ENCODE data around the gene POLR3B.

POLR3B gene

DNA sequence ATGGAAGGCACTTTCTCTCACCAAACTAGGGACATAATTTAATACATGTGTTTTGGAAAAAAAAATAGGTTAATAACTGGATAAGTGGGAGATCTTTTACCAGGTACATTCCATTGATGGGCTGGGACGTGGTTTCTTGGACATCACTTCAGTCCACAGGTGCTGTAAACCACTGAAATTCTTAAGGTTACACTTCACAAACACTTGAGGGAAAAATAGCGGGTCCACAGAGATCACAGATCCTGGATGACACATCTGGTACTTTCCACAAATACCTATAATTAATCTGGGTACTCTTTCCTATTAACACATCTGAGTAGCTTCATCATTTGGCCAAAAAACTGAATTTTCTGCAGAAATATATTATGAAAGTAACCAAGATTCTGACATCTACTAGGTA, 85.0 kb downstream of the POLR3B start:
- no peak overlapping the region for H3K27ac ChIP-seq
- TF ChIP-seq, protein P1, sequence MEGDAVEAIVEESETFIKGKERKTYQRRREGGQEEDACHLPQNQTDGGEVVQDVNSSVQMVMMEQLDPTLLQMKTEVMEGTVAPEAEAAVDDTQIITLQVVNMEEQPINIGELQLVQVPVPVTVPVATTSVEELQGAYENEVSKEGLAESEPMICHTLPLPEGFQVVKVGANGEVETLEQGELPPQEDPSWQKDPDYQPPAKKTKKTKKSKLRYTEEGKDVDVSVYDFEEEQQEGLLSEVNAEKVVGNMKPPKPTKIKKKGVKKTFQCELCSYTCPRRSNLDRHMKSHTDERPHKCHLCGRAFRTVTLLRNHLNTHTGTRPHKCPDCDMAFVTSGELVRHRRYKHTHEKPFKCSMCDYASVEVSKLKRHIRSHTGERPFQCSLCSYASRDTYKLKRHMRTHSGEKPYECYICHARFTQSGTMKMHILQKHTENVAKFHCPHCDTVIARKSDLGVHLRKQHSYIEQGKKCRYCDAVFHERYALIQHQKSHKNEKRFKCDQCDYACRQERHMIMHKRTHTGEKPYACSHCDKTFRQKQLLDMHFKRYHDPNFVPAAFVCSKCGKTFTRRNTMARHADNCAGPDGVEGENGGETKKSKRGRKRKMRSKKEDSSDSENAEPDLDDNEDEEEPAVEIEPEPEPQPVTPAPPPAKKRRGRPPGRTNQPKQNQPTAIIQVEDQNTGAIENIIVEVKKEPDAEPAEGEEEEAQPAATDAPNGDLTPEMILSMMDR (conservative IDR thresholded peaks at IDR 0.05) = no peak
- TF ChIP-seq ZFX (IDR thresholded peaks at IDR 0.05) = no peak

DNA sequence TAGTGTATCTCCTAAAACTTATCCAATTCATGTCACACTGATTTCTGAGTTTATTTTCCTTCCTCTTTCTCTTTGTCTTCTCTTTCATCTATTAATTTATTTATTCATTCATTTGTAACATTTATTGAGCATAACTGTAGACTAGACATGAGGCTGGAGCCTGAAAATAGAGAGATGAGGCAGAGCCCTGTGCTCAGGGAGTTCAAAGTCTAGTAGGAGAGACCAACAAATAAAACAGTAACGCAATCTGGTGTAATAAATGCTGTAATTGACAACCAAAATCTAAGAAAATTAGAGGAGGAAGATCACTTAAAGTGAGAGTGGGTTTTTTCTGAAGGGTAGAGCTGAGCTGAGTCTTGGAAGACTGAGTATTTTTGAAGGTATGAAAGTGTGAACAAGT, 87.5 kb downstream of the POLR3B start:
- TF ChIP-seq ZFX (IDR thresholded peaks at IDR 0.05) = no peak
- TF ChIP-seq, protein P1 (conservative IDR thresholded peaks at IDR 0.05) = no peak
- no peak overlapping the region for H3K27ac ChIP-seq

DNA sequence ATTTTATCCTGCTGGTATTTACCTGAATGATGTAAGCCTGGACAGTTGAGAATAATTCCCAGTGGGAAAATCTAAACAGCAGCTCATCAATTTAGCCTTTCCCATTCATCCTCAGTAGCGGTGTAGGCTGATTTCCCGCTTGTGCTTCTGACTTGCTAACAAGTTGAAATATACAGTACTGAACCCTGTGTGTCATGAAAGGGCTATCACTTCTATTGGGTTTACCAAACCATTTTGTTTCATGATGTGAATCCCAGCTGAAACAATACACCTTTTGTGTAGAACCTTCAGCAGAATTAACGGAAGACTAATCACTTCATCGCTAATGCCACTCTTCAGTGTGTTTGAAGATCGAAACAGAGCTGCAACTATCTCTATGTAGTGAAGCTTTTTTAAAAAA, 88.4 kb downstream of the POLR3B start:
- TF ChIP-seq ZFX (IDR thresholded peaks at IDR 0.05) = no peak
- TF ChIP-seq, protein P1 (conservative IDR thresholded peaks at IDR 0.05) = no peak
- no peak overlapping the region for H3K27ac ChIP-seq

DNA sequence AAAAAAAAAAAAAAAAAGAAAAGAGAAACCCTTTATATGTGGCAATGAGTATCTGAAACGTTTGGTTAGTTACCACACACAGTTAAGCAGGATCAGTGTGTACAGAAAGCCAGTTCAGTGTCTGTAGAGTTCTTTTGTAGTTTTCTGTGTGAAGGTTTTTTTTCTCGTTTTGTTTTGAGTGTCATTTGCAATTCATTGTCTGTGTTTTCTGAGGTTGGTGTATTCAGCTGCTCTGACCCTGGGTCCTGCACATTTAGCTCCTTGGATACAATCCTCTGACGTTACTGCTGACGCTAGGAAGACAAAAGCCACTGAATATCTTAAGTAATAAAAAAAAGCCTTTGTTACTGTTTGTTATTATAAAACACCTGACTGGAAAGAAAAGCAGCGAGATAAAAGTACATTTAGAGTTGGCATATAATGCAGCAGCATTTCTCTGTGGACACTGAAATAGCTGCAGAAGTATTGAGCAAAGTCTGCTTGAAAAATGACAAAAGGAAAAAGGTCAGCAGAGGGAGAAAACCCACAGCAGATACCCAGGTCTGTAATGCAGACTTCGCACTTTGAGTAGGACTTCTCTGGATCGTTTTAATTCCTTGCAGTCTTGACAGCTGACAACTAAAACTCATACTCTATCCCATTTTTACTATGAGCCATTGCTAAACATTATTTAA, 89.0 kb downstream of the POLR3B start:
- TF ChIP-seq ZFX (IDR thresholded peaks at IDR 0.05) = no peak
- TF ChIP-seq, protein P1 (conservative IDR thresholded peaks at IDR 0.05) = no peak
- H3K27ac ChIP-seq = no peak overlapping the region

DNA sequence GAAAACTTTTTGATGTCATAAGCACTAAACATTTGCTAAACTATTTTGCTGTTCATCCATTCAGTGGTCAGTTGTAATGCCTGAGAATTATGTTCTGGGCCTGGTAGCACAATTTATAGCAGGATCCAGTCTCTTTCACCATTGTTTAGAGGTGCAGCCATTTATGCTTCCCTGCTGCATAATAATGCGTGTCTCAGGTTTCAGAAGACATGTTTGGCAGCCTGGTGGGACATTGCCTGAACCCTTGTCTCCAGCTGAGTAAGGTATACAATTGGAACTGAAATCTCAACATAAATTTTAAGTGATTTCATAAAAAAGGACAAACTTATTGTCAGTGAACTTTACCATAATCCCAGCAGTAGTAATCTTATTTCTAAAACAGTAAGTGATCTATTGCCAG, 94.8 kb downstream of the POLR3B start:
- H3K27ac ChIP-seq = no peak overlapping the region
- no peak for TF ChIP-seq ZFX (IDR thresholded peaks at IDR 0.05)
- TF ChIP-seq, protein P1 (conservative IDR thresholded peaks at IDR 0.05) = no peak

DNA sequence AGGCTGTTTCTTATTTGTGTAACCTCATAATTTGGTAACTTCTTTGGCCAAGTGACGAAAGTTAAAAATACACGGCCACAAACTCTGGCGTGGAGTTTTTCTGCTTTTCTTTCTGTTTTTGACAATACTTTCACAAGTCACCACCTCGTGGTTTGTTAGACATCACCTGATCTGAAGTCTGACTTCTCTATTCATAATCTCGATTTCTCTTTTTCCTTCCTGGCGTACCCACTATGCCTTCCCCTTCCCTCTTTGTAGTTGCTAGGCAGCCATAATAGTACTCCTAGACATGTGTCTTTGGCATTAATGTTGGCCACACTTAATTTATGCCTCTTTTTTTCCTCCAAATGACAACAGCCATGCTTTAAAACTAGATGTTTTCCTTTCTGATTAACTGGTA, 97.6 kb downstream of the POLR3B start:
- no peak overlapping the region for H3K27ac ChIP-seq
- no peak for TF ChIP-seq ZFX (IDR thresholded peaks at IDR 0.05)
- TF ChIP-seq, protein P1 (conservative IDR thresholded peaks at IDR 0.05) = no peak

DNA sequence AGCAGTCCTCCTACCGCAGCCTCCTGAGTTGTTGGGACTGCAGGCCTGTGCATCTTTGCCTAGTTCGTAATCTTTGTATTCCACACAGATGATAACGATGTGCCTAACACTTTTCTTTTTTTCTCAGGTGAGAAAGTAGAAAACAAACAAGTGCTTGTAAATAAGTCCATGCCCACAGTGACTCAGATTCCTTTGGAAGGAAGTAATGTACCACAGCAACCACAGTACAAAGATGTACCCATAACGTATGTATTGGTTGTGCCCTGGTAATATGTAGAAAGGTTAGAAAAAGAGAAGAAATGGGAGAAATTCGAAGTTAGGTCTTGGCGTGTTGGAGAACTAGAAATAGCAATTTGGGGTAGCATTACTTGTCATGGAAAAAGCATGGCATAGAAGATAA, 101.6 kb downstream of the POLR3B start:
- TF ChIP-seq, protein P1 (conservative IDR thresholded peaks at IDR 0.05) = no peak
- no peak for TF ChIP-seq ZFX (IDR thresholded peaks at IDR 0.05)
- H3K27ac ChIP-seq = no peak overlapping the region

Data from C4-2B (cell line).